ENCODE results near the gene VSIG1. TPM values are rescaled to one million over a fixed set of nuclear protein-coding genes. Genes with fewer than 3 reads are reported as not detected.

Gene VSIG1
- total and polyA plus RNA-seq, 4 donors, result not detected

- Histone ChIP-seq H3K27me3 (ENCODE audit: control insufficient read depth in 4 of 4, insufficient read depth in 4 of 4, low read length in 3 of 4) (no peaks in the 10 kb centered on the region), H3K36me3 (ENCODE audit: control insufficient read depth in 4 of 4, insufficient read depth in 3 of 4, low read depth in 1 of 4, low read length in 3 of 4) (no peaks in the 10 kb centered on the region), H3K9me3 (ENCODE audit: control insufficient read depth in 4 of 4, low read length in 3 of 4) (no peaks in the 10 kb centered on the region), H3K4me3 (ENCODE audit: low read depth in 1 of 3, low read length in 3 of 3) (no peak overlapping the region), H3K4me1 (ENCODE audit: control insufficient read depth in 4 of 4, insufficient read depth in 4 of 4, low read length in 3 of 4) (no peaks in the 10 kb centered on the region), H3K9ac (ENCODE audit: low read depth in 1 of 2, low read length in 2 of 2) (no peak overlapping the region), H3K27ac (ENCODE audit: low read depth in 1 of 2, low read length in 2 of 2) (no peak overlapping the region)
- DNase-seq (ENCODE audit: low spot score), result no peak
- WGBS, result 69% methylated on average over 1 of the region's 1 CpG
- TF ChIP-seq JUND (IDR thresholded peaks at IDR 0.05) (no peak), NR2F2 (IDR thresholded peaks at IDR 0.05) (no peak), EGR1 (IDR thresholded peaks at IDR 0.05; ENCODE audit: low read depth in 2 of 2) (no peak), SP1 (IDR thresholded peaks at IDR 0.05) (no peak), ATF3 (IDR thresholded peaks at IDR 0.05) (no peak), TAF1 (conservative IDR thresholded peaks at IDR 0.05) (no peak), RXRA (IDR thresholded peaks at IDR 0.05) (no peak), FOXA2 (IDR thresholded peaks at IDR 0.05) (no peak), ZBTB33 (IDR thresholded peaks at IDR 0.05) (no peak), HNF4A (conservative IDR thresholded peaks at IDR 0.05) (no peak)
These were observed 19.1 kb downstream of the VSIG1 start for GRCh38 chrX:108064001-108064400.

GRCh38 chrX:108064613-108065012, 19.7 kb downstream of the VSIG1 start:
- TF ChIP-seq EGR1 (IDR thresholded peaks at IDR 0.05; ENCODE audit: low read depth in 2 of 2) (no peak), SP1 (IDR thresholded peaks at IDR 0.05) (no peak), ZBTB33 (IDR thresholded peaks at IDR 0.05) (no peak), JUND (IDR thresholded peaks at IDR 0.05) (no peak), TAF1 (conservative IDR thresholded peaks at IDR 0.05) (no peak), CTCF (IDR thresholded peaks at IDR 0.05; ENCODE audit: low read depth, low read length, missing input control) (no peak), NR2F2 (IDR thresholded peaks at IDR 0.05) (no peak), REST (IDR thresholded peaks at IDR 0.05) (no peak), RXRA (IDR thresholded peaks at IDR 0.05) (no peak), GABPA (IDR thresholded peaks at IDR 0.05 in 1 of 2, conservative IDR thresholded peaks at IDR 0.05 in 1 of 2) (no peak), MAX (IDR thresholded peaks at IDR 0.05) (no peak)
- H3K9me3 ChIP-seq (ENCODE audit: control insufficient read depth in 4 of 4, low read length in 3 of 4), result no peaks in the 10 kb centered on the region
- H3K9ac ChIP-seq (ENCODE audit: low read depth in 1 of 2, low read length in 2 of 2), result no peak overlapping the region
- DNase-seq (ENCODE audit: low spot score), result no peak
- no peaks in the 10 kb centered on the region for H3K36me3 ChIP-seq (ENCODE audit: control insufficient read depth in 4 of 4, insufficient read depth in 3 of 4, low read depth in 1 of 4, low read length in 3 of 4)
- H3K27ac ChIP-seq (ENCODE audit: low read depth in 1 of 2, low read length in 2 of 2), result no peak overlapping the region
- WGBS, result 94% methylated on average over 2 of the region's 2 CpGs
- H3K4me1 ChIP-seq (ENCODE audit: control insufficient read depth in 4 of 4, insufficient read depth in 4 of 4, low read length in 3 of 4), result no peaks in the 10 kb centered on the region
- H3K4me3 ChIP-seq (ENCODE audit: low read depth in 1 of 3, low read length in 3 of 3), result no peak overlapping the region
- no peaks in the 10 kb centered on the region for H3K27me3 ChIP-seq (ENCODE audit: control insufficient read depth in 4 of 4, insufficient read depth in 4 of 4, low read length in 3 of 4)

Data from liver (tissue), 9 donors.